Astrocyte (in vitro differentiated cells and primary cell): ENCODE measurements around the gene WDPCP. TPM values are rescaled to one million over a fixed set of nuclear protein-coding genes. Genes with fewer than 3 reads are reported as not detected.
"Not testable (repeated sequence)": the region's sequence is repeated elsewhere in the genome, so short reads cannot be mapped to it uniquely, and the experiment has no call there.

Source experiments
- DNase-seq: peaks from one replicate; pipeline ENCODE4 v3.0.0-alpha.2; 2010; ENCODE audit warnings: low read depth
- FAIRE-seq: peaks from 2 replicates; lab custom pipeline; 2011; peaks lifted over from hg19 to GRCh38; lab: Jason Lieb, UNC
- H2AFZ ChIP-seq: 2 replicates; pipeline ENCODE4 v1.6.0; 2012; ENCODE audit warnings: low read depth, low read length, inconsistent platforms
- H3K27ac ChIP-seq: 2 replicates; pipeline ENCODE4 v1.5.1; 2011; ENCODE audit warnings: low read depth, low read length, inconsistent platforms
- H3K27me3 ChIP-seq: 2 replicates; pipeline ENCODE4 v1.6.0; 2011; ENCODE audit warnings: low read length, inconsistent platforms; ENCODE audit not compliant: insufficient read depth
- H3K36me3 ChIP-seq: 2 replicates; pipeline ENCODE4 v1.5.1; 2011; ENCODE audit warnings: low read length, inconsistent platforms; ENCODE audit not compliant: insufficient read depth
- H3K4me1 ChIP-seq: 2 replicates; pipeline ENCODE4 v1.5.1; 2011; ENCODE audit warnings: low read length, inconsistent platforms; ENCODE audit not compliant: insufficient read depth
- H3K4me2 ChIP-seq: 2 replicates; pipeline ENCODE4 v1.6.0; 2012; ENCODE audit warnings: low read length, inconsistent platforms
- H3K4me3 ChIP-seq: 2 replicates; pipeline ENCODE4 v1.5.1; 2011; ENCODE audit warnings: low read depth, mild to moderate bottlenecking, low read length, inconsistent platforms; ENCODE audit not compliant: insufficient read depth
- H3K79me2 ChIP-seq: 2 replicates; pipeline ENCODE4 v1.6.0; 2012; ENCODE audit warnings: mild to moderate bottlenecking, low read length, inconsistent platforms; ENCODE audit not compliant: insufficient read depth
- H3K9ac ChIP-seq: 2 replicates; pipeline ENCODE4 v1.6.0; 2012; ENCODE audit warnings: mild to moderate bottlenecking, low read length, inconsistent platforms
- H3K9me3 ChIP-seq: 2 replicates; pipeline ENCODE4 v1.5.1; 2012; ENCODE audit warnings: low read depth, mild to moderate bottlenecking, low read length, inconsistent platforms; ENCODE audit not compliant: insufficient read depth
- H4K20me1 ChIP-seq: 2 replicates; pipeline ENCODE4 v1.6.0; 2012; ENCODE audit warnings: low read length, inconsistent platforms; ENCODE audit not compliant: insufficient read depth
- H3K27ac Mint-ChIP-seq: one replicate; pipeline ENCODE4 v1.8.0; 2021; ENCODE audit warnings: mild to moderate bottlenecking, mixed read lengths; ENCODE audit not compliant: unreplicated experiment
- H3K27me3 Mint-ChIP-seq: one replicate; pipeline ENCODE4 v1.8.0; 2021; ENCODE audit warnings: low read depth, mixed read lengths; ENCODE audit not compliant: unreplicated experiment
- H3K36me3 Mint-ChIP-seq: one replicate; pipeline ENCODE4 v1.8.0; 2021; ENCODE audit warnings: low read depth, mixed read lengths; ENCODE audit not compliant: unreplicated experiment
- H3K4me1 Mint-ChIP-seq: one replicate; pipeline ENCODE4 v1.8.0; 2021; ENCODE audit warnings: low read depth, mixed read lengths; ENCODE audit not compliant: unreplicated experiment
- H3K4me3 Mint-ChIP-seq: one replicate; pipeline ENCODE4 v1.8.0; 2021; ENCODE audit warnings: mild to moderate bottlenecking, moderate library complexity, mixed read lengths; ENCODE audit not compliant: unreplicated experiment
- H3K9me3 Mint-ChIP-seq: one replicate; pipeline ENCODE4 v1.8.0; 2021; ENCODE audit warnings: mild to moderate bottlenecking, mixed read lengths; ENCODE audit not compliant: unreplicated experiment
- CTCF ChIP-seq: IDR thresholded peaks from 2 replicates; pipeline ENCODE4 v1.5.1; 2011; ENCODE audit warnings: low read depth, mild to moderate bottlenecking, inconsistent platforms, low read length, moderate library complexity; ENCODE audit not compliant: insufficient read depth
- EZH2 ChIP-seq: IDR thresholded peaks from 2 replicates; pipeline ENCODE4 v1.6.1; 2012; ENCODE audit warnings: mild to moderate bottlenecking, low read length, inconsistent platforms; ENCODE audit not compliant: insufficient read depth
- total RNA-seq: library from RNA; stranded (reverse); gene quantifications from 2 replicates; pipeline ENCODE4 v1.2.1, GENCODE V29; 2021

The WDPCP gene
- total RNA-seq, 1 donor from 2014 or later, result 15.1 TPM

- H3K9me3 Mint-ChIP-seq, result peaks cover 2% of the 10 kb centered on the region
- Histone ChIP-seq H3K4me1 (no peaks in the 10 kb centered on the region), H3K4me2 (no peak overlapping the region), H3K36me3 (no peaks in the 10 kb centered on the region), H3K79me2 (no peaks in the 10 kb centered on the region), H3K27me3 (no peaks in the 10 kb centered on the region), H3K27ac (no peak overlapping the region), H4K20me1 (no peaks in the 10 kb centered on the region), H3K9ac (no peak overlapping the region), H2AFZ (no peak overlapping the region), H3K9me3 (no peaks in the 10 kb centered on the region), H3K4me3 (no peak overlapping the region)
- no peak overlapping the region for H3K27ac Mint-ChIP-seq
- no peaks in the 10 kb centered on the region for H3K27me3 Mint-ChIP-seq
- no peaks in the 10 kb centered on the region for H3K4me1 Mint-ChIP-seq
- FAIRE-seq, result no peak
- no peak overlapping the region for H3K4me3 Mint-ChIP-seq
- no peak for DNase-seq
- TF ChIP-seq EZH2 (no peak), CTCF (no peak)
- no peaks in the 10 kb centered on the region for H3K36me3 Mint-ChIP-seq
Observed at GRCh38 chr2:63163161-63163820, 425.0 kb downstream of the WDPCP start.

GRCh38 chr2:63159262-63159661 lies 429.0 kb downstream of the WDPCP start:
- no peaks in the 10 kb centered on the region for H3K27me3 ChIP-seq
- no peak overlapping the region for H2AFZ ChIP-seq
- no peaks in the 10 kb centered on the region for H3K79me2 ChIP-seq
- no peaks in the 10 kb centered on the region for H3K9me3 ChIP-seq
- TF ChIP-seq CTCF, result no peak
- no peak for TF ChIP-seq EZH2
- H3K9me3 Mint-ChIP-seq, result no peaks in the 10 kb centered on the region
- H3K4me1 ChIP-seq, result no peaks in the 10 kb centered on the region
- H3K9ac ChIP-seq, result no peak overlapping the region
- FAIRE-seq (no peak), DNase-seq (no peak)
- no peaks in the 10 kb centered on the region for H3K4me1 Mint-ChIP-seq
- no peak overlapping the region for H3K4me3 Mint-ChIP-seq
- no peak overlapping the region for H3K4me2 ChIP-seq
- no peak overlapping the region for H3K27ac Mint-ChIP-seq
- no peaks in the 10 kb centered on the region for H4K20me1 ChIP-seq
- H3K4me3 ChIP-seq, result no peak overlapping the region
- no peaks in the 10 kb centered on the region for H3K36me3 Mint-ChIP-seq
- no peaks in the 10 kb centered on the region for H3K27me3 Mint-ChIP-seq
- H3K36me3 ChIP-seq, result no peaks in the 10 kb centered on the region
- no peak overlapping the region for H3K27ac ChIP-seq

GRCh38 chr2:63136683-63137082 lies 451.6 kb downstream of the WDPCP start:
- Mint-ChIP-seq H3K36me3 (peaks cover 15% of the 10 kb centered on the region), H3K9me3 (peaks cover 35% of the 10 kb centered on the region)
- DNase-seq, H3K4me3 ChIP-seq, H2AFZ ChIP-seq, H3K36me3 ChIP-seq, H3K9ac ChIP-seq, H3K4me3 Mint-ChIP-seq, H3K4me1 Mint-ChIP-seq, H3K27ac ChIP-seq, H3K27me3 ChIP-seq, H3K79me2 ChIP-seq, H3K27me3 Mint-ChIP-seq, H3K4me1 ChIP-seq, H3K9me3 ChIP-seq, H3K27ac Mint-ChIP-seq, H4K20me1 ChIP-seq, FAIRE-seq, H3K4me2 ChIP-seq: not testable (repeated sequence)
